Psoas muscle (tissue), 8 donors: ENCODE results near the gene THAP6. TPM values are rescaled to one million over a fixed set of nuclear protein-coding genes. Genes with fewer than 3 reads are reported as not detected.

Source experiments
- ATAC-seq, 4 donors: fragments of 200-7000 bp; cut with Tn5 transposase; one replicate each; pipeline ENCODE4 v1.9.1; 2020; ENCODE audit warnings: moderate library complexity in 3 of 4, mild to moderate bottlenecking in 2 of 4
- DNase-seq, 2 donors: peaks; one replicate each; pipeline ENCODE4 v3.0.0-alpha.2; 2020
- H3K27ac ChIP-seq: fragments of 200-600 bp; one replicate; pipeline ENCODE4 v1.8.0; 2022
- H3K27me3 ChIP-seq, 3 donors: fragments of 200-600 bp in 1 of 3; one replicate each; pipeline versions ENCODE4 v1.6.1 to v1.8.0; 2013 to 2022; ENCODE audit warnings: low read length in 2 of 3, mild to moderate bottlenecking in 2 of 3, moderate library complexity in 1 of 3; ENCODE audit not compliant: insufficient read depth in 3 of 3
- H3K36me3 ChIP-seq, 2 donors: fragments of 200-600 bp in 1 of 2; one replicate each; pipeline versions ENCODE4 v1.6.1 to v1.8.0; 2013 to 2022; ENCODE audit warnings: low read depth in 1 of 2, mild to moderate bottlenecking in 1 of 2, moderate library complexity in 1 of 2; ENCODE audit not compliant: insufficient read depth in 1 of 2
- H3K4me1 ChIP-seq: fragments of 200-600 bp; one replicate; pipeline ENCODE4 v1.8.0; 2022
- H3K4me3 ChIP-seq: fragments of 200-600 bp; one replicate; pipeline ENCODE4 v1.8.0; 2022; ENCODE audit warnings: mild to moderate bottlenecking
- H3K9me3 ChIP-seq: fragments of 200-600 bp; one replicate; pipeline ENCODE4 v1.8.0; 2022
- CTCF ChIP-seq: fragments of 200-600 bp; IDR thresholded peaks from one replicate; pipeline ENCODE4 v1.8.0; 2022; ENCODE audit warnings: antibody characterized with exemption
- WGBS, 3 donors: extraction: QIAGEN DNeasy Blood & Tissue Kit; methylation state at CpG; one replicate each; pipeline versions ENCODE4 v1.1.6 to v1.1.7; 2013; 5-methylcytosine and 5-hydroxymethylcytosine counted together
- intact Hi-C, 2 donors: fragments of 100-400 bp; cut with DNase I; formaldehyde crosslinking; loops; one replicate each; pipeline versions ENCODE4 v1.11.0 to v1.14.2; 2022
- polyA plus RNA-seq, 3 donors: library from polyadenylated mRNA; stranded (reverse); fragments of 200-250 nt; gene quantifications; one replicate each; pipeline ENCODE4 v1.2.3, GENCODE V29; 2013
- total RNA-seq, 4 donors: library from RNA; stranded (reverse); fragmentation: NEBNext Ultra II Directional in 2 of 4; extraction: Animal tissue kit (Norgen Biotek cat#: 25700) in 2 of 4; gene quantifications; one replicate each; pipeline versions ENCODE4 v1.2.1 to v1.2.4, GENCODE V29; 2021 to 2023
- donor health status: healthy with polysubstance abuse.
- donor health status: DM: no; HTN: no; CAD: no; lungs with moderate emphysema.
- donor health status: Bipolar disorder and iron deficiency.
- donor health status: healthy.
- donor health status: DM: yes; HTN: yes; CAD: no.
- donor health status: DM: no; HTN: no; CAD: no.
- donor health status: DM: no; HTN: no; CAD: no.
- donor health status: DM: yes; HTN: yes; CAD: no.

The THAP6 gene
- total and polyA plus RNA-seq, 7 donors = 3.8 to 17.8 (median 13.1) TPM

- TF ChIP-seq CTCF = no peak
- H3K27me3 ChIP-seq = no peaks in the 10 kb centered on the region
- DNase-seq (no peak), ATAC-seq (no peak)
- H3K36me3 ChIP-seq = peaks cover 0 to 23% of the 10 kb centered on the region in 2 donors
- H3K9me3 ChIP-seq = no peaks in the 10 kb centered on the region
- H3K27ac ChIP-seq = peak overlapping the region; percentile 94
- 48 to 51% (median 48%) methylated on average over 3 of the region's 3 CpGs for WGBS, 3 donors
- intact Hi-C loops = no loop called here
- peaks cover 32% of the 10 kb centered on the region for H3K4me1 ChIP-seq
- peak overlapping the region; percentile 80 for H3K4me3 ChIP-seq
Measured at GRCh38 chr4:75511841-75512240, 2.4 kb upstream of the THAP6 start.

GRCh38 chr4:75512386-75513211 is 1.7 kb upstream of the THAP6 start:
- H3K27me3 ChIP-seq = no peaks in the 10 kb centered on the region
- no peak for TF ChIP-seq CTCF
- 31 to 43% (median 41%) methylated on average over 6 of the region's 6 CpGs for WGBS, 3 donors
- H3K4me3 ChIP-seq = peak overlapping the region; percentile 80
- ATAC-seq (peak in 2 of 4 donors; percentile 17 to 19), DNase-seq (no peak)
- H3K36me3 ChIP-seq = peaks cover 0 to 23% of the 10 kb centered on the region in 2 donors
- H3K4me1 ChIP-seq = peaks cover 32% of the 10 kb centered on the region
- H3K9me3 ChIP-seq = no peaks in the 10 kb centered on the region
- intact Hi-C loops = no loop called here
- peak overlapping the region; percentile 94 for H3K27ac ChIP-seq

- DNase-seq = no peak
- no peaks in the 10 kb centered on the region for H3K9me3 ChIP-seq
- intact Hi-C loops = no loop called here
- H3K27ac ChIP-seq = peak overlapping the region; percentile 94
- TF ChIP-seq CTCF = no peak
- peak overlapping the region; percentile 80 for H3K4me3 ChIP-seq
- peaks cover 32% of the 10 kb centered on the region for H3K4me1 ChIP-seq
- WGBS, 3 donors = 0 to 1% (median 1%) methylated on average over 12 of the region's 12 CpGs
- peak in 1 of 4 donors; percentile 2 for ATAC-seq
- H3K36me3 ChIP-seq = peaks cover 0 to 23% of the 10 kb centered on the region in 2 donors
- no peaks in the 10 kb centered on the region for H3K27me3 ChIP-seq
Measured at GRCh38 chr4:75513526-75514130, 645 bp upstream of the THAP6 start.

- Histone ChIP-seq H3K9me3 (no peaks in the 10 kb centered on the region), H3K36me3 (peaks cover 0 to 27% of the 10 kb centered on the region in 2 donors), H3K4me1 (peaks cover 32% of the 10 kb centered on the region), H3K27ac (peak overlapping the region; percentile 94), H3K27me3 (no peaks in the 10 kb centered on the region), H3K4me3 (peak overlapping the region; percentile 80)
- 49 to 59% (median 51%) methylated on average over 9 of the region's 9 CpGs for WGBS, 3 donors
- TF ChIP-seq CTCF = no peak
- no peak for DNase-seq
- ATAC-seq = peak in 1 of 4 donors; percentile 4
- intact Hi-C loops = no loop called here
Measured at GRCh38 chr4:75514949-75515612, 808 bp downstream of the THAP6 start.
